Measurements from ENCODE around the gene HNRNPLL. TPM values are rescaled to one million over a fixed set of nuclear protein-coding genes. Genes with fewer than 3 reads are reported as not detected.
"Not testable (repeated sequence)": the region's sequence is repeated elsewhere in the genome, so short reads cannot be mapped to it uniquely, and the experiment has no call there.

The HNRNPLL gene
- 56.8 TPM for total RNA-seq
- long read RNA-seq, full-length matches to known transcripts, result 45 of 59 reads
- long read RNA-seq, partial matches to known transcripts, result 7 of 59 reads
- long read RNA-seq, other reads (novel, unspliced or antisense), result 7 of 59 reads

DNA sequence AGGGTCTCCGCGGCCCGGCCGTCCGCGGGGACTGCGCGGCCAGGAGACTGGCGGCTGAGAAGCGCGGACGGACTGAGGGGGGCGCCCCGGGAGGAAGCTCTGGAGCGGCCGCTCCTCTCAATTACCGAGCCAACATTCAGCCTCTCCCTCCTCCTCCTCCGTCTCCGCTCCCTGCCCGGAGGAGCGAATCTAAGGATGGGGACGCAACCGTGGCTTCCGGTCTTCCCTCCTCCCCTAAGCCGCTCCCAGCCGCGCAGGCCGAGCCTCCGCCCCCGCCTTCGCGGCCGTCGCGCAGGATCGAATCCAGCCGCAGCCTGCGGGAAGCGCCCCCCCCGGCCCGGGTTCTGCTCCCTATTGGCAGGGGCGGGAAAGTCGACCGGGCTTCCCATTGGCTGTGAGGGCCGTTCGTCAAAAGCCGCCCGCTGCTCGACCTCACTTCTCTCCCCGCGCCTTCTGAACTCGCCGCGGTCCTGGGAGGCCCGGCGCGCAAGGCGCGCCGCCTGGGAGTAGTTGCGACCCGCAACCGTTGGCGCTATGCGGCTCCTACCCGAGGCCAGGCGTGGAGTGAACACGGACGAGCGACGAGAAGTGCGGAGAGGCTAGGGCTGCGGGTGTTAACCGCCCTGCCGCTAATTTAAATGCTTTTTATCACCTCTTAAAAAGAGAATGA lies at the start of gene HNRNPLL:
HNRNPLL (minus strand) TSS at position 197 of the 670 bp plus-strand sequence. CDS start 302 bp downstream, outside the sequence.
- Histone ChIP-seq H3K9me3 (no peaks in the 10 kb centered on the region), H3K36me3 (no peaks in the 10 kb centered on the region), H3K4me1 (peaks cover 33% of the 10 kb centered on the region), H3K4me3 (peak within 1 kb of the TSS; percentile 83), H3K27ac (peak within 1 kb of the TSS; percentile 94), H3K27me3 (no peaks in the 10 kb centered on the region)
- DNase-seq (peak; percentile 99), ATAC-seq (peak; percentile 96)
- TF ChIP-seq, protein P1, sequence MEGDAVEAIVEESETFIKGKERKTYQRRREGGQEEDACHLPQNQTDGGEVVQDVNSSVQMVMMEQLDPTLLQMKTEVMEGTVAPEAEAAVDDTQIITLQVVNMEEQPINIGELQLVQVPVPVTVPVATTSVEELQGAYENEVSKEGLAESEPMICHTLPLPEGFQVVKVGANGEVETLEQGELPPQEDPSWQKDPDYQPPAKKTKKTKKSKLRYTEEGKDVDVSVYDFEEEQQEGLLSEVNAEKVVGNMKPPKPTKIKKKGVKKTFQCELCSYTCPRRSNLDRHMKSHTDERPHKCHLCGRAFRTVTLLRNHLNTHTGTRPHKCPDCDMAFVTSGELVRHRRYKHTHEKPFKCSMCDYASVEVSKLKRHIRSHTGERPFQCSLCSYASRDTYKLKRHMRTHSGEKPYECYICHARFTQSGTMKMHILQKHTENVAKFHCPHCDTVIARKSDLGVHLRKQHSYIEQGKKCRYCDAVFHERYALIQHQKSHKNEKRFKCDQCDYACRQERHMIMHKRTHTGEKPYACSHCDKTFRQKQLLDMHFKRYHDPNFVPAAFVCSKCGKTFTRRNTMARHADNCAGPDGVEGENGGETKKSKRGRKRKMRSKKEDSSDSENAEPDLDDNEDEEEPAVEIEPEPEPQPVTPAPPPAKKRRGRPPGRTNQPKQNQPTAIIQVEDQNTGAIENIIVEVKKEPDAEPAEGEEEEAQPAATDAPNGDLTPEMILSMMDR (IDR thresholded peaks at IDR 0.05), result no peak
- intact Hi-C loops (cut with DNase I), result no loop called here

DNA sequence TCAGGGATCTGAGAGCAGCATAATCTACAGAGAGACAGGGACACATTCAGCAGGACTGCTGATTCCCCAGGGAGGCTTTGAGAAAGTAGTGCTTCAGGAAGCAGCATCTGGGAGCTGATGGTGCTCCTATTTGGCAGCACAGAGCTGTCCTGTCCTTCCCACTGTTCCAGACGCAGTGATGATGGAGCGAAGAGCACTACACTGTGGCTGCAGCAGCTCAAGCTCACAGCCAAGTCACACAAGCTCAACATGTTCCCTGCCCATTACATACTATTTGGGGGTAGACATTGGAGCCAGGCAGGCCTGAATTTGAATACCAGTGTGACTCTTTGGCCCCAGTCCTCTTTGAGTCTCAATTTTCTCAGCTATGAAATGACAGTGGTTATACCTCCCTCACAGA lies 48.0 kb upstream of the HNRNPLL start:
- H3K27me3 ChIP-seq, result no peaks in the 10 kb centered on the region
- no peak overlapping the region for H3K27ac ChIP-seq
- intact Hi-C loops (cut with DNase I), result no loop called here
- no peak for ATAC-seq
- peaks cover 10% of the 10 kb centered on the region for H3K4me1 ChIP-seq
- no peaks in the 10 kb centered on the region for H3K36me3 ChIP-seq
- DNase-seq, result no peak
- H3K9me3 ChIP-seq, result no peaks in the 10 kb centered on the region
- no peak overlapping the region for H3K4me3 ChIP-seq
- TF ChIP-seq, protein P1 (IDR thresholded peaks at IDR 0.05), result no peak

DNA sequence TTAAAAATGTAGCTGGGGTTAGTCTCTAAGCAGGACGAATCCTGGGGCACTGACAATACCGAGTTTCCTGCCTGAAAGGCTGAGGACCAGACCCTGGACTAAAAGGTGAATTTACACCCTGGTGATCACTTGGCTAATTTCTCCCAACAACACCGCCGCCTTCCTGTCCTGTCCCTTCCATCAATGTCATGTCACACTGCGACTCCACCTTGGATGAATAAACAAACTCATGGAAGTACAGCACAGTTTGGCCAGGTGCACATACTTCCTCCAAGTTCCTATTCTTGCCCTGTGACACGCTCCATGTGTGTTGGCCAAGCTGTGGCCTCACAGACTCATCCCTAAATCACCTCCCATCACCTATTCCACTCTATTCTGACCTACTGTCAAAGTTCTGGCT lies 47.3 kb upstream of the HNRNPLL start:
- TF ChIP-seq, protein P1 (IDR thresholded peaks at IDR 0.05), result no peak
- no peaks in the 10 kb centered on the region for H3K9me3 ChIP-seq
- peaks cover 10% of the 10 kb centered on the region for H3K4me1 ChIP-seq
- ATAC-seq (no peak), DNase-seq (no peak)
- H3K36me3 ChIP-seq, result no peaks in the 10 kb centered on the region
- no peak overlapping the region for H3K27ac ChIP-seq
- no peaks in the 10 kb centered on the region for H3K27me3 ChIP-seq
- intact Hi-C loops (cut with DNase I), result no loop called here
- H3K4me3 ChIP-seq, result no peak overlapping the region

DNA sequence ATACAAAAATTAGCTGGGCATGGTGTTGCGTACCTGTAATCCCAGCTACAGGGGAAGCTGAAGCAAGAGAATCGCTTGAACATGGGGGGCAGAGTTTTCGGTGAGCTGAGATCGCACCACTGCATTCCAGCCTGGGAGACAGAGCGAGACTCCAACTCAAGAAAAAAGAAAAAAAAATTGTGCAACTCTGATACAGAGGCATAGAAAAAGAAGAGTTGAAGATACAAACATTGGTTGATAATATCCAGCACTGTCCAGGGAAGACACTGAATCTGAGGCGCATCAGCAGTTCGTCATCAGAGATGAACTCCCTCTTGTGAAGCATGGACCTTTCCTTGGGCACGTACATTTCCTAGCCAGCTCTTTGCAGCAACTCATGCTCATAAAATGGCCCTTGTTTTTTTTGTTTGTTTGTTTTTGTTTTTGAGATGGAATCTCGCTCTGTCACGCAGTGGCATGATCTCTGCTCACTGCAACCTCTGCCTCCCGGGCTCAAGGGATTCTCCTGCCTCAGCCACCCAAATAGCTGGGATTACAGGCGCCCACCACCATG lies 46.5 kb upstream of the HNRNPLL start:
- ATAC-seq (no peak), DNase-seq (no peak)
- intact Hi-C loops (cut with DNase I), result no loop called here
- H3K27ac ChIP-seq, result no peak overlapping the region
- no peaks in the 10 kb centered on the region for H3K27me3 ChIP-seq
- no peaks in the 10 kb centered on the region for H3K9me3 ChIP-seq
- TF ChIP-seq, protein P1 (IDR thresholded peaks at IDR 0.05), result no peak
- H3K4me1 ChIP-seq, result peaks cover 9% of the 10 kb centered on the region
- H3K36me3 ChIP-seq, result no peaks in the 10 kb centered on the region
- no peak overlapping the region for H3K4me3 ChIP-seq

DNA sequence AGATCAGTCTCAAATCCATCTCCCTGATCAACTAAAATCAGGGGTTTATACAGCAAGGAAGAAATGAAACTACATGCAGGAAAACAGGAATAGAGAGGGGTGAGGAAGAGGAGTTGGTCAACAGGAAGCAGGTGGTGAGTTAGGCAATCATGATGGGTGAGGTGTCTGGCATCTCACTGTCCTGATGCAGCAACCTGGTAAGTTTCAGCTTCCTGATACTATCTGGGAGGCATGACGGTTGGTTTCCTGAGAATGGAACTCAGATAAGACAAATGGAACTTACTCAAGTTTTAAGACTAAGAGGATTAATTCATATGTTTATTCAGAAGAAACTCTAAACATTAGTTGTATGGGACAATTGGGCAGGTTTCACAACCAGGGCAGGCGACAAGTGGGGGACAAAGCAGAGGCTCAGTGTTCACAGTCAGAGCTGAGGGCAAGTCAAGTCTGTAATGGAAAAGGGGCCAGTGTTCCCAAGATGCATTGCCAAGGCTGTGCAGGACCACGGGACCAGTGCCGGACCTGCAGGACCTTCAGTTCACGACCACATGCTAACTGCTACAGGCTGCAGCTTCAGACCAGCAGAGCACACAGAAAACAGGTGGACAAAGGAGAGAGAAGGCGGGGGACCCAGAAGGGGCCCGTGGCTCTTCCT lies 45.5 kb upstream of the HNRNPLL start:
- ATAC-seq (peak; percentile 29), DNase-seq (no peak)
- Histone ChIP-seq H3K27me3 (no peaks in the 10 kb centered on the region), H3K4me3 (no peak overlapping the region), H3K27ac (no peak overlapping the region), H3K4me1 (peaks cover 6% of the 10 kb centered on the region), H3K9me3 (no peaks in the 10 kb centered on the region), H3K36me3 (no peaks in the 10 kb centered on the region)
- TF ChIP-seq, protein P1 (IDR thresholded peaks at IDR 0.05), result no peak
- intact Hi-C loops (cut with DNase I), result no loop called here

DNA sequence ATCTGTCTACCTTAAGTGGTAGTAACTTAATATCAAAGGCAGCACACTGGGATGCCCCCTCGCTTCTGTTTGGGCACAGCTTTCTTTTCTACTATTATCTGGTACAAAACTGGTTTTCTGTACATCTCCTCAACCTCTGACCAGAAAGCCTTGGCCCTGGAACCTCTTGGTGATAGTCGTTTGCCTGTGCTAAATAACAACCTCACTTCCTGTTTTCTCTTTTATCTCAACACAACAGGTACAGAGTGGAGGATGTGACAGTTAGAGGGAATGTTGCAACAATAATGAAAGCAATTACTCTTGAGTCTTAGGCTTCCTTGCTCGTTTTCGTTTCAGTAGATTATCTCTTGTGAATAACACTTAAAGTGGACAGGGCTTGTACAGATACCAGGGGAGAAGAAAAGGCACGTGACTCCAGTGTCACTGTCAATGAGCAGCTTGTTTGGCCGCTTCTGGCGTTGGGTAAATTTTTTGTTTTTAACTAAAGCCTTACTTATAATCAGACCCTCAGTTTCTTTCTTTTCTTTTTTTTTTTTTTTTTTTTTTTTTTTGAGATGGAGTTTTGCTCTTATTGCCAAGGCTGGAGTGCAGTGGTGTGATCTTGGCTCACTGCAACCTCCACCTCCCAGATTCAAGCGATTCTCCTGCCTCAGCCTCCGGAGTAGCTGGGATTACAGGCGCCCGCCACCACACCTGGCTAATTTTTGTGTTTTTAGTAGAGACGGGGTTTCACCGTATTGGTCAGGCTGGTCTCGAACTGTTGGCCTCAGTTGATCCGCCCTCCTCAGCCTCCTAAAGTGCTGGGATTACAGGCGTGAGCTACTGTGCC lies 41.2 kb upstream of the HNRNPLL start:
- DNase-seq; H3K4me3 ChIP-seq; H3K9me3 ChIP-seq; ATAC-seq; H3K27me3 ChIP-seq; H3K36me3 ChIP-seq; intact Hi-C loops (cut with DNase I); H3K4me1 ChIP-seq: not testable (repeated sequence)
- H3K27ac ChIP-seq, result peak overlapping the region; percentile 17
